NCI-H1930 (cell line): Measurements from ENCODE around the gene MKI67.
"Not testable (repeated sequence)": the region's sequence is repeated elsewhere in the genome, so short reads cannot be mapped to it uniquely, and the experiment has no call there.

Experiments
- DNase-seq, 2 experiments: peaks; one replicate each; lab custom pipeline; 2025; lab: John Stamatoyannopoulos, UW

The MKI67 gene

GRCh38 chr10:128103229-128103714 lies 23.0 kb downstream of the MKI67 start:
- no peak for DNase-seq

- no peak for DNase-seq
Measured at GRCh38 chr10:128102480-128103228, 23.6 kb downstream of the MKI67 start.

GRCh38 chr10:128101901-128102300 lies 24.3 kb downstream of the MKI67 start:
- DNase-seq: no peak

- no peak for DNase-seq
Measured at GRCh38 chr10:128099901-128100300, 26.3 kb downstream of the MKI67 start.

GRCh38 chr10:128098631-128099030 lies 27.6 kb downstream of the MKI67 start:
- no peak for DNase-seq

GRCh38 chr10:128097783-128098182 lies 28.4 kb downstream of the MKI67 start:
- DNase-seq: no peak

GRCh38 chr10:128096486-128097199 lies 29.6 kb downstream of the MKI67 start:
- DNase-seq: no peak

GRCh38 chr10:128095753-128096469 lies 30.3 kb downstream of the MKI67 start:
- no peak for DNase-seq

- DNase-seq: no peak
Measured at GRCh38 chr10:128095027-128095752, 31.0 kb downstream of the MKI67 start.

- DNase-seq: not testable (repeated sequence)
Measured at GRCh38 chr10:128094596-128094995, 31.6 kb downstream of the MKI67 start.

GRCh38 chr10:128092454-128092853 lies 33.8 kb downstream of the MKI67 start:
- DNase-seq: no peak

- DNase-seq: no peak
Measured at GRCh38 chr10:128091636-128092210, 34.5 kb downstream of the MKI67 start.

- DNase-seq: no peak
Measured at GRCh38 chr10:128087884-128088709, 38.1 kb downstream of the MKI67 start.

- DNase-seq: no peak
Measured at GRCh38 chr10:128087146-128087883, 38.9 kb downstream of the MKI67 start.

GRCh38 chr10:128086003-128086863 lies 40.0 kb downstream of the MKI67 start:
- DNase-seq: no peak

- no peak for DNase-seq
Measured at GRCh38 chr10:128084991-128085390, 41.2 kb downstream of the MKI67 start.

- DNase-seq: no peak
Measured at GRCh38 chr10:128084364-128084763, 41.9 kb downstream of the MKI67 start.

GRCh38 chr10:128083191-128083895 lies 42.9 kb downstream of the MKI67 start:
- no peak for DNase-seq
